Activated naive CD4-positive, alpha-beta T cell treated with anti-CD3 and anti-CD28 coated beads for 36 hours (primary cell): ENCODE measurements around the gene ACYP2. TPM values are rescaled to one million over a fixed set of nuclear protein-coding genes. Genes with fewer than 3 reads are reported as not detected.
"Not testable (repeated sequence)": the region's sequence is repeated elsewhere in the genome, so short reads cannot be mapped to it uniquely, and the experiment has no call there.

ENCODE experiments used
- CTCF ChIA-PET: fragments of 350-600 bp; sonication (Branson Sonifier 250); formaldehyde crosslinking; loops from one replicate; lab custom pipeline; 2021; ENCODE audit warnings: antibody characterized with exemption; lab: Charles Lee
- DNase-seq: peaks from one replicate; pipeline ENCODE4 v3.0.0-alpha.2; 2020
- H3K27ac Mint-ChIP-seq: one replicate; pipeline ENCODE4 v1.8.0; 2021; ENCODE audit warnings: mild to moderate bottlenecking, mixed read lengths
- H3K27me3 Mint-ChIP-seq: one replicate; pipeline ENCODE4 v1.8.0; 2021; ENCODE audit warnings: low read depth, mixed read lengths
- H3K36me3 Mint-ChIP-seq: one replicate; pipeline ENCODE4 v1.8.0; 2021; ENCODE audit warnings: low read depth, mixed read lengths
- H3K4me1 Mint-ChIP-seq: one replicate; pipeline ENCODE4 v1.8.0; 2021; ENCODE audit warnings: low read depth, mixed read lengths
- H3K4me3 Mint-ChIP-seq: one replicate; pipeline ENCODE4 v1.8.0; 2021; ENCODE audit warnings: mild to moderate bottlenecking, moderate library complexity, mixed read lengths
- H3K9me3 Mint-ChIP-seq: one replicate; pipeline ENCODE4 v1.8.0; 2021; ENCODE audit warnings: mixed read lengths
- intact Hi-C: fragments of 100-400 bp; cut with micrococcal nuclease; formaldehyde crosslinking; loops from one replicate; pipeline ENCODE4 v1.15.1; 2023
- total RNA-seq, 2 experiments: library from RNA; stranded (reverse); gene quantifications; one replicate each; pipeline ENCODE4 v1.2.3, GENCODE V29; 2021

ACYP2 gene
- 1 to 10 TPM; 6.8 to 7.3 TPM for total RNA-seq

DNA sequence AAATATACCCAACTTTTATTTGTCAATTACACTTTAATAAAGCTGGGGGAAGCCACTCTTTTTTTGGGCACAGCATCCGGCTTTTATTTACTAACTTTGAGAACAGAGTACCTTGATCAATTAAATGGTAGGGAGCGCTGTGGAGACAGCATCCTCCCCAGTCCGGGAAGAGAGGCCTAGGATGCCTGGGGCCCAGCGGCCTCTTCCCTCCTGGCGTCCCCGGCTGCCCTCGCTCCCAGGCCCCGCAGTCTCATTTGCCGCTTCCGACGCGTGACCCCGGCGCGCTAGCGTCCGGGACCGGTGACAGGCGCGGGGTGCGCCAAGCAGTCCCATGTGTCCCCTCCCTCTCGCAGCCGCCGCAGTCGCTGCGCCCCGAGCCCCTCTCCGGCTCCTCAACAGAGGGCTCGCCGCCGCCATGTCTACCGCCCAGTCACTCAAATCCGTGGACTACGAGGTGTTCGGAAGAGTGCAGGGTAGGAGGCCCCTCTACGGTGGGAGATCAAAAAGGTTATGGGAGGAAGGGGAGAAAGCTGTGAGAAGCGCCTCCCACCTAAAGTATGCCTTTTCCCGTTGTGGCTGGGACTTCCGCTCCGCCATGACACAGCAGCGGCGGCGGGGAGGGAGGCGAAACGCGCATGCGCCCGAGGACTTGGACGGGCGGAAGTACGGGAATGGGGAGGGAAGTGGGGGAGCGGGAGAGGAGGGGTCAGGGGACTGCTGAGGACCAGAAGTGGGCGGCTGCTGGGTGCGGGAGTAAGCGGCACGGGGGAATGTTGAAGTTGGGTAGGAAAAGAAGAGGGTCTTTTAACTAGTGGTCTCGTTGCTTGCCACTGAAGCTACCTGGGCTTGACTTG is at the start of gene ACYP2:
Gene ACYP2, plus strand, starts transcription at position 332 of the 854 bp plus-strand sequence.
- Mint-ChIP-seq H3K4me3 (peak within 1 kb of the TSS; percentile 97), H3K9me3 (peaks cover 12% of the 10 kb centered on the region), H3K27ac (peak within 1 kb of the TSS; percentile 100), H3K4me1 (peaks cover 11% of the 10 kb centered on the region), H3K36me3 (peaks cover 30% of the 10 kb centered on the region), H3K27me3 (no peaks in the 10 kb centered on the region)
- DNase-seq = peak; percentile 95
- CTCF ChIA-PET = interaction anchor here (0.7 kb wide), 3 partner anchors 9 to 171 kb away, joined by 3 read pairs; no protein-coding TSS in a partner anchor
- intact Hi-C loops = loop anchor here (1.0 to 5.0 kb wide), 14 partner anchors 146 to 1502 kb away; partner anchors contain the start of genes ASB3, CHAC2, EML6 and ERLEC1

DNA sequence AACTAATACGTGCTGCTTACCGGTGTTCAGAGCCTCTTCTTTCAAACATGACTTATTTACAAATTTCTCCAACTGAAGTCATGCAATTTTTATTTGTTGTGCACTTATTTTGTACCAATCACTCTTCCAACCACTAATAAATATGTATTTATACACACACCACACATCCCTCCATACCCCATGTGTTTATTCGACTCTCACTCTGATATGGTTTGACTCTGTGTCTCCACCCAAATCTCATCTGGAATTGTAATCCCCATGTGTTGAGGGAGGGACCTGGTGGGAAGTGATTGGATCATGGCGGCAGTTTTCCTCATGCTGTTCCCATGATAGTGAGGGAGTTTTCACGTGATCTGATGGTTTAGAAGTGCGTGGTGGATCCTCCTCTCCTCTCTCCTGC is 49.5 kb upstream of the ACYP2 start:
- H3K27ac Mint-ChIP-seq = no peak overlapping the region
- H3K4me3 Mint-ChIP-seq = no peak overlapping the region
- peaks cover 4% of the 10 kb centered on the region for H3K36me3 Mint-ChIP-seq
- no peaks in the 10 kb centered on the region for H3K4me1 Mint-ChIP-seq
- intact Hi-C loops = no loop called here
- no peak for DNase-seq
- CTCF ChIA-PET = no interaction called here
- H3K27me3 Mint-ChIP-seq = no peaks in the 10 kb centered on the region
- H3K9me3 Mint-ChIP-seq = no peaks in the 10 kb centered on the region

DNA sequence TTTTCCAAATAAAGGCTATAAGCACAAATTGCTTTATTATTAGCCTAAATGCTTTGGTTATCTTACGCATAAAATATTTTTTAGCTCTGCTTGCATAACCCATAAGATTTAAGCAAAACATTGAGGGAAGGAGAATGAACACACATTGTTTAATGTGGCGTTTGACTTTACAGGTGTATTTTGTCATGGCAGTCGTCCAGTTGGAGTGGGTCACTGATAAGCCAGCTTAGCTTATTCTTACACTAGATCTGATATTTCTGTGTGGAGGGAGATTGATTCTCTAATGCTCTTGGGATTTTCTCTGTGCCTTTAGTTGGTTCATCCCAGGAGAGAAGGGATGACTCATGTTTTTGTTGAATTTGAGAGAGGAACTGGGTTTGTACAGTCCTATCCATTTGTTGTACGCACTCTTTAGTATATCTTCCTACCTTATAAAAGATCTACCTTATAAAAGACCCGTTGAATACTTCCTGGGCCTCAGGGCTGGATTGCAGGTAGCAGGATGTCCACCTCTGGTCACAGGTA is 47.5 kb upstream of the ACYP2 start:
- H3K9me3 Mint-ChIP-seq = no peaks in the 10 kb centered on the region
- intact Hi-C loops = no loop called here
- DNase-seq = no peak
- no peak overlapping the region for H3K27ac Mint-ChIP-seq
- H3K27me3 Mint-ChIP-seq = no peaks in the 10 kb centered on the region
- no peaks in the 10 kb centered on the region for H3K4me1 Mint-ChIP-seq
- H3K4me3 Mint-ChIP-seq = no peak overlapping the region
- H3K36me3 Mint-ChIP-seq = peaks cover 4% of the 10 kb centered on the region
- CTCF ChIA-PET = no interaction called here

DNA sequence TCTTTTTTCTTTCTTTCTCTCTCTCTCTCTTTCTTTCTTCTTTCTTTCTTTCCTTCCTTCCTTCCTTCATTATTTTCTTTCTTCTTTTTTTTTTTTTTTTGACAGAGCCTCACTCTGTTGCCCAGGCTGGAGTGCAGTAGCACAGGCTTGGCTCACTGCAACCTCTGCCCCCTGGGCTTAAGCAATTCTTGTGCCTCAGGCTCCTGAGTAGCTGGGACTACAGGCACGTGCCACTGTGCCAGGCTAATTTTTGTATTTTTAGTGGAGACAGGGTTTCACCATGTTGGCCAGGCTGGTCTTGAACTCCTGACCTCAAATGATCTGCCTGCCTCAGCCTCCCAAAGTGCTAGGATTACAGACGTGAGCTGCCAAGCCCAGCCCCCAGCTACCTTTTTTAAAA is 42.9 kb upstream of the ACYP2 start:
- CTCF ChIA-PET, H3K4me1 Mint-ChIP-seq, H3K27ac Mint-ChIP-seq, intact Hi-C loops, H3K27me3 Mint-ChIP-seq, DNase-seq, H3K4me3 Mint-ChIP-seq, H3K36me3 Mint-ChIP-seq, H3K9me3 Mint-ChIP-seq: not testable (repeated sequence)

DNA sequence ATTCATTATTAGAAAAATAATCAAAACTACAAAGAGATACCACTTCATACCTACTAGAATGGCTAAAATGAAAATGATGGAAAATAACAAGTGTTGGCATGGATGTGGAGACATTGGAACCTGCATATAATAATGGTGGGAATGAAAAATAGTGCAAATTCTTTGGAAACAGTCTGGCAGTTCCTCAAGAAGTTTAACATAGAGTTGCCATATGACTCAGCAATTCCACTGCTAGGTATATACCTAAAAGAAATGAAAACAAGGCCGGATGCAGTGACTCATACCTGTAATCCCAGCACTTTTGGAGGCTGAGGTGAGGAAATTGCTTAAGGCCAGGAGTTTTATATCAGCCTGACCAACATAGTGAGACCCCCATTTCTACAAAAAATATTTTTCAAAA is 41.6 kb upstream of the ACYP2 start:
- H3K27me3 Mint-ChIP-seq = no peaks in the 10 kb centered on the region
- H3K9me3 Mint-ChIP-seq = no peaks in the 10 kb centered on the region
- H3K4me3 Mint-ChIP-seq = no peak overlapping the region
- no peaks in the 10 kb centered on the region for H3K36me3 Mint-ChIP-seq
- H3K4me1 Mint-ChIP-seq = peaks cover 2% of the 10 kb centered on the region
- CTCF ChIA-PET = no interaction called here
- H3K27ac Mint-ChIP-seq = no peak overlapping the region
- no peak for DNase-seq
- intact Hi-C loops = no loop called here

DNA sequence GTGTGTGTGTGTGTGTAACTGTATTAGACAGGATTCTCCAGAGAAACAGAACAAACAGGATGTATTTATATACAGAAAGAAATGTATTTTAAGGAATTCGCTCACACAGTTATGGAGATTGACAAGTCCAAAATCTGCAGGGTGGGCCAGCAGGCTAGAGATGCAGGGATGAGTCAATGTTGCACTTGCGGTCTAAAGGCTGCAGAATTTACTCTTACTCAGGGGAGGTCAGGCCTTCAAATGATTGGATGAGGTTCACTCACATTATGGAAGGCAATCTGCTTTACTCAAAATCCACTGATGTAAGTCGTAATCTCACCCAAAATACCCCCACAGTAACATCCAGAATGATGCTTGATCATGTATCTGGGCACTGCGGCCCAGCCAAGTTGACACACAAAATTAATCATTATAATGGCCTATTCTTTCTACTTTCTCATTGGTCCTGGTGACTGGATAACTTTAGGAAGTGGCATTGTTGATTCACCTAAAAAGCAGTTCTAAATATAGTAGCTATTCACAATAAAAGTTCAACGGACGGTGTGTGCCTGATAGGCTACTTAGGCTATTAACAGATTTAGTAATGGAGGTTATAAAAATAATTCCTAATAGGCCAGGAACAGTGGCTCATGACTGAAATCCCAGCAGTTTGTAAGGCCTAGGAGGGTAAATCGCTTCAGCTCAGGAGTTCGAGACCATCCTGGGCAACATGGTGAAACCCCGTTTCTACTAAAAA is 40.6 kb upstream of the ACYP2 start:
- intact Hi-C loops = no loop called here
- Mint-ChIP-seq H3K4me1 (peaks cover 2% of the 10 kb centered on the region), H3K36me3 (no peaks in the 10 kb centered on the region), H3K9me3 (no peaks in the 10 kb centered on the region), H3K27me3 (no peaks in the 10 kb centered on the region), H3K4me3 (no peak overlapping the region), H3K27ac (no peak overlapping the region)
- no peak for DNase-seq
- CTCF ChIA-PET = interaction anchor here (0.7 kb wide), 1 partner anchor 45 kb away, joined by 3 read pairs; no protein-coding TSS in a partner anchor

DNA sequence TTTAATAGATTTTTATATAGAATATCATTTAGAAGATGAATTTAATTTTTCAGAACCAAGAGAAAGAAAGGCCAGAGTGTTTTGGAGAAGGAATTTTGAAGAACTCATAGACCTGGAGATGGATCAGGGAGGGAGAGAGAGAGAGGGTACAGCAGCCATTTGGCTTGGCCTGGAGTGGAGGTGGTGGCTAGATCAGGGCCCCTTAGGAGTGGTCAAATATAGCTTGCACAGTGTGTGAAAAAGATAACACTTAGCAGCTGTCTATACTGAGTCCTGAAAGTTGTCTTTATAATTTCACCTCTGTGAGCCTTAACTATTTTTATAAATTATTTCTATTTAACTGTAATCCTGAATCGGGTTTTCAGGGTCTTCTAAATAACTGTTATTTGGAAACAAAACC is 38.8 kb upstream of the ACYP2 start:
- no peak for DNase-seq
- Mint-ChIP-seq H3K4me3 (no peak overlapping the region), H3K36me3 (no peaks in the 10 kb centered on the region), H3K9me3 (no peaks in the 10 kb centered on the region), H3K27ac (no peak overlapping the region), H3K4me1 (peaks cover 2% of the 10 kb centered on the region), H3K27me3 (no peaks in the 10 kb centered on the region)
- CTCF ChIA-PET = no interaction called here
- intact Hi-C loops = no loop called here

DNA sequence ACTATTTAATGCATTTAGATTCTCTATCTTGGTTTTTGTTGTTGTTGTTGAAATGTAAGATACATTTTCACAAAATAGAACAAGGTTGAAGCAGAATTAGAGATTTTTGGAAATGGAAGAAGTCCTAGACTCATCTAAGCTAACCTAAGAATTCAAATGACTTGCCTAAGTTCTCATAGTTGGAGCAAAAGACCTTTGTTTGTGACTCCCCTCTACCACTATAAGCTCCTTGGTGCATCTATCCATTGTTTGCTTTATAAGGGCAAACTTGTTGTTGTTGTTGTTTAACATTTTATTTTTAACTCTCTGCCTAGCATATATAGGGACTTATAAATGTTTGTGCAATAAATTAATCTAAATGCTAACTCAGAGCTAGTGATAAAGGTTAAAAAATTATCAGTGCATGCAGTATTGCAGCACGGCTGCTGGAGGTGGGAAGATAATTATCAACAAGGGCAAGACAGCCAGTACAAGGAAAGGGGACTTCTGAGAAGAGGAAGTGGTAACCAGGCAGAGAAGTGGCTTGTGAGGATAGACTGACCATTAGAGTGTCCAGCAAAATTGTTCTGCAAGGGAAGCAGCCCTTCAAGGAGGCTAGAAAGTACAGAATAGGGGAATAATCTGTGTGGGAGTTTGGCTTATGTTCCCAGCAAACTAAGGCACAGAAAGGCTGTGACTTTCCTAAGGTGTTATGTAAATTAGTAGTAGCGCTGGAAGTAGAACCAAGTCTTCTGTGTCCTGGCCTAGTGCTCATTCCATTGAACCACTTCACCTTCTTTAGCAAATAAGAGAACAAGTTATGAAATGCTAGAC is 38.1 kb upstream of the ACYP2 start:
- H3K4me1 Mint-ChIP-seq = peaks cover 2% of the 10 kb centered on the region
- CTCF ChIA-PET = no interaction called here

DNA sequence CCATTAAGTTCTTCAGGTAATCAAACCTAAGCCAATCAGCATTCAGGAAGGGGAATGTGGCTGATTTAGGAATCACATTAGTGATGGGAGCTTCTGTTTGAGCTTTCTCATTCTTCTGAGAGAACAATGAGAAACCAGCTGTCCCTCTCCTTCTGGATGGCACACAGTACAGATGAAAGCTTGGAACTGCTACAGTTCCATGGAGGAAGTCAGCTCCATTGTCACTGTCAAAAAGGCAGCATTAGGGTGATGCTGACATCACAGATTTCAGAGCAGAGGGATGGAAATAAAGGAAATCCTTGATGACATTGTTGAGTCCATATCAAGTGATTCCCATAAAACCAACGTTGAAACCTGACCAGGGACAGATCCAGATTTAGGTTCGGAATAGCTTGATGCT is 36.1 kb upstream of the ACYP2 start:
- intact Hi-C loops = no loop called here
- Mint-ChIP-seq H3K4me1 (no peaks in the 10 kb centered on the region), H3K27ac (no peak overlapping the region), H3K4me3 (no peak overlapping the region), H3K27me3 (no peaks in the 10 kb centered on the region), H3K36me3 (no peaks in the 10 kb centered on the region), H3K9me3 (no peaks in the 10 kb centered on the region)
- CTCF ChIA-PET = interaction anchor here (0.8 to 1.1 kb wide), 2 partner anchors 18 to 28 kb away, joined by 4 read pairs; no protein-coding TSS in a partner anchor
- DNase-seq = no peak

More for the DNA sequence above, 38.1 kb upstream of the ACYP2 start:
- DNase-seq = no peak
- intact Hi-C loops = no loop called here
- Mint-ChIP-seq H3K4me3 (no peak overlapping the region), H3K27me3 (no peaks in the 10 kb centered on the region), H3K27ac (no peak overlapping the region), H3K36me3 (no peaks in the 10 kb centered on the region), H3K9me3 (no peaks in the 10 kb centered on the region)

DNA sequence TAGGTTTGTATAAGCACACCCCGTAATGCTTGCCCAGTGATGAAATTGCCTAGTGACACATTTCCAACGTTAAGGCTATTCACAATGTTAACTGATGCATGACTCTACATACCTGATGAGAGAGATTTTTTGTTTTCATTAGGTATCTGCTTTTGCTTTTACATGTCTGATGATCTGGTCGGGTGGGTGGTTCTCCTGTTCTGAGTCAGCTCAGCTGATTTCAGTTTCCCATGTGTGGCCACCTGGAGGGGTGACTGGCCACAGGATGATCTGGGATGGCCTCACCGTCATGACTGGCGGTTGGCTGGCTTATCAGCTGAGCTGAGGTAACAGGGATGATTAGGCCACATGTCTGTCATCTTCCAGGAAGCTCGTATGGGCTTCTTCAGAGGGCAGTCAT is 33.8 kb upstream of the ACYP2 start:
- Mint-ChIP-seq H3K36me3 (no peaks in the 10 kb centered on the region), H3K27ac (no peak overlapping the region), H3K4me3 (no peak overlapping the region), H3K27me3 (no peaks in the 10 kb centered on the region), H3K9me3 (no peaks in the 10 kb centered on the region), H3K4me1 (no peaks in the 10 kb centered on the region)
- intact Hi-C loops = loop anchor here (2.0 kb wide), 1 partner anchor 295 kb away; the partner anchor contains the start of genes ASB3 and ERLEC1
- peak; percentile 31 for DNase-seq
- CTCF ChIA-PET = interaction anchor here (0.6 to 1.5 kb wide), 3 partner anchors 25 to 869 kb away, joined by 3 to 4 read pairs (median 4); no protein-coding TSS in a partner anchor

DNA sequence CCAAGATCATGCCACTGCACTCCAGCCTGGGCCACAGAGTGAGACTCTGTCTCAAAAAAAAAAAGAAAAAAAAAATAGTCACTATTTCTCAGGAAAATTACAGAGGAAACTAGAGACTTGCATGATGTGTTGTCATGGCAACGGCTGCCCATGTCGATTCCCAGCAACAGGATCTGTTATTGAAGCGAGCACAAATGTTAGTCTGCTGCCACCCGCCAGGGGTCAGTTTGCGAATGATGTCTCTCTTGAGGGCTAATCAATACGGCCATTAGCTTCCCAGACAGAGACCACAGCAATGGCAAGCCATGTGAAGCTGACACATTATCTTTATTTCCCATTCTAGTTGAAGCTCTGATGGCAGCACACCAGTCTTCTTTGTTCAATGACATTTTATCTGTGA is 32.4 kb upstream of the ACYP2 start:
- Mint-ChIP-seq H3K9me3 (no peaks in the 10 kb centered on the region), H3K27ac (no peak overlapping the region), H3K36me3 (no peaks in the 10 kb centered on the region), H3K4me1 (no peaks in the 10 kb centered on the region), H3K27me3 (no peaks in the 10 kb centered on the region), H3K4me3 (no peak overlapping the region)
- DNase-seq = no peak
- intact Hi-C loops = no loop called here
- CTCF ChIA-PET = no interaction called here

DNA sequence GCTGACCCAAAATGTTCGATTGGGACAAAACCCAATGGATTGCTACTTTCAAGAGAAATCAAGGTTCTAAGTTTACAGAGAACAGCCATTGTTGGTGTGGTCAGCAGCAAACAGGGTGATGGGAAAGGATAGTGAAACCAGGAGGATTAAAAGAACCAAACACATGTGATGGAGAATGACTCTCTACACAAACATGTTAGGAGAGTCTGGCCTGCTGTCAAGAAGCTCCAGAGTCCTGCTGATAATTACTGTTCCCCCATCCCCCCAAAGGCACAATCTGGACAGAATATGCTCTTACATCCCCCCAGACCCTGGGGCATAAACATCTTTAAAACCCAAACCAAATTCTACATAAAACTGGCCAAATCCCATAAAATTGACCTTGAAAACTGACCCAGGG is 32.0 kb upstream of the ACYP2 start:
- intact Hi-C loops = no loop called here
- Mint-ChIP-seq H3K4me3 (no peak overlapping the region), H3K27ac (no peak overlapping the region), H3K4me1 (no peaks in the 10 kb centered on the region), H3K27me3 (no peaks in the 10 kb centered on the region), H3K9me3 (no peaks in the 10 kb centered on the region), H3K36me3 (no peaks in the 10 kb centered on the region)
- CTCF ChIA-PET = no interaction called here
- no peak for DNase-seq
